Heart left ventricle (tissue), 13 donors: ENCODE results near the gene ARMC2.

Experiments
- POLR2A ChIP-seq, 2 donors: fragments of 450-650 bp; IDR thresholded peaks; one replicate each; pipeline ENCODE4 v1.6.1; 2017; ENCODE audit warnings: antibody characterized with exemption in 2 of 2, mild to moderate bottlenecking in 2 of 2, moderate library complexity in 2 of 2
- TF ChIP-seq, protein P1 (sequence below), 12 donors: fragments of 200-600 bp; sonication (generic) in 4 of 12; IDR thresholded peaks; one replicate each; pipeline versions ENCODE4 v1.5.0 to v1.8.0; 2018 to 2022; ENCODE audit warnings: antibody characterized with exemption in 12 of 12, mild to moderate bottlenecking in 5 of 12
- donor health status: ischemic (EF 13 %, LVEDD 7.1; RV severe dilation, severe dysfunction).
- donor health status: DM: no; HTN: yes; CAD: no.
- donor health status: DM: no; HTN: no; CAD: no.
- donor health status: ischemic (EF 25% LVEDD 6.9; RV normal size, moderate dysfunction).
- donor health status: ischemic (EF 25% LVEDD 5.7; RV mildly dilated, moderate dysfunction).
- donor health status: ischemic (EF 35%, LVEDD 5.7; RV mildly dilated, moderate dysfunction).
- donor health status: nonischemic (EF 11% LVEDD 7.7; RV severe dilation, severe dysfunction).
- donor health status: DM: yes; HTN: yes; CAD: no.
- donor health status: PGD.
- donor health status: ischemic (EF 29% LVEDD 5.4; RV normal size, mild dysfunction).
- donor health status: nonischemic (EF 23%, LVEDD 6.1; RV moderate dilation, normal function).

DNA sequence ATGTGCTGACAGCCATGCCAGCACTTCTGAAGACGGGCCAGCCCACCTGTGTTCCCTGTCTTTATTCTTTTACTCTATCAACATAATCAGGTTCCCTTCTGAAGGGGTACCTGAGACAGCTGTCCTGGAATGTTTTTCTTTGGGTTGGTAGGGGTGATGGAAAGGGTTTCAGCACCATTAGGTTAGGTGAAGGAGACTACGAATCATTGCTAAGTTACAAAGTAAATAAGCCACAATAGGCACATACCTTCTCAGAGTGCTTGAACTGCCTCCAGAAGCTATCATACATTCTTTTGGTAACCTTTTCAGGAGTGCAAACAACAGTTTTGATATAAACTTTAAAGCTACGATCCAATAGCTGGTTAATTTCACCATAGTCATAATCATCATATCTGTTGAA, 140.1 kb downstream of the ARMC2 start:
- TF ChIP-seq POLR2A (IDR thresholded peaks at IDR 0.05) = no peak
- TF ChIP-seq, protein P1, sequence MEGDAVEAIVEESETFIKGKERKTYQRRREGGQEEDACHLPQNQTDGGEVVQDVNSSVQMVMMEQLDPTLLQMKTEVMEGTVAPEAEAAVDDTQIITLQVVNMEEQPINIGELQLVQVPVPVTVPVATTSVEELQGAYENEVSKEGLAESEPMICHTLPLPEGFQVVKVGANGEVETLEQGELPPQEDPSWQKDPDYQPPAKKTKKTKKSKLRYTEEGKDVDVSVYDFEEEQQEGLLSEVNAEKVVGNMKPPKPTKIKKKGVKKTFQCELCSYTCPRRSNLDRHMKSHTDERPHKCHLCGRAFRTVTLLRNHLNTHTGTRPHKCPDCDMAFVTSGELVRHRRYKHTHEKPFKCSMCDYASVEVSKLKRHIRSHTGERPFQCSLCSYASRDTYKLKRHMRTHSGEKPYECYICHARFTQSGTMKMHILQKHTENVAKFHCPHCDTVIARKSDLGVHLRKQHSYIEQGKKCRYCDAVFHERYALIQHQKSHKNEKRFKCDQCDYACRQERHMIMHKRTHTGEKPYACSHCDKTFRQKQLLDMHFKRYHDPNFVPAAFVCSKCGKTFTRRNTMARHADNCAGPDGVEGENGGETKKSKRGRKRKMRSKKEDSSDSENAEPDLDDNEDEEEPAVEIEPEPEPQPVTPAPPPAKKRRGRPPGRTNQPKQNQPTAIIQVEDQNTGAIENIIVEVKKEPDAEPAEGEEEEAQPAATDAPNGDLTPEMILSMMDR (IDR thresholded peaks at IDR 0.05) = no peak
